H1 (cell line): Measurements from ENCODE around the gene INPP5F. TPM values are rescaled to one million over a fixed set of nuclear protein-coding genes. Genes with fewer than 3 reads are reported as not detected.

Experiments used
- CTCF ChIA-PET: fragments of 300-600 bp; sonication (Branson Sonifier 250); formaldehyde crosslinking; loops from one replicate; lab custom pipeline; 2021; ENCODE audit not compliant: partially characterized antibody; lab: Charles Lee
- POLR2A ChIA-PET: fragments of 300-600 bp; sonication (Branson Sonifier 250); formaldehyde crosslinking; loops from one replicate; lab custom pipeline; 2021; ENCODE audit warnings: inconsistent platforms; ENCODE audit not compliant: partially characterized antibody; lab: Charles Lee
- DNase-seq, 2 experiments: peaks; one replicate each; pipeline versions ENCODE4 v3.0.0 to v3.0.0-alpha.2; 2010 to 2022; ENCODE audit warnings: low spot score in 2 of 2, low read depth in 1 of 2, mixed read lengths in 1 of 2
- FAIRE-seq: peaks from 2 replicates; lab custom pipeline; 2011; peaks lifted over from hg19 to GRCh38; lab: Jason Lieb, UNC
- H2AFZ ChIP-seq: 2 replicates; pipeline ENCODE4 v1.8.1; 2012; ENCODE audit warnings: low read length, inconsistent platforms
- H2AK5ac ChIP-seq: 2 replicates; pipeline ENCODE4 v1.6.1; 2013; ENCODE audit warnings: low read depth, low read length
- H2BK120ac ChIP-seq: replicated peaks from 2 replicates; pipeline ENCODE3; 2013; ENCODE audit warnings: low read depth, low read length, inconsistent platforms
- H2BK12ac ChIP-seq: 2 replicates; pipeline ENCODE4 v1.6.1; 2013; ENCODE audit warnings: low read depth, low read length
- H2BK15ac ChIP-seq: 2 replicates; pipeline ENCODE4 v1.6.1; 2013; ENCODE audit warnings: low read length
- H2BK20ac ChIP-seq: 2 replicates; pipeline ENCODE4 v1.6.1; 2013; ENCODE audit warnings: low read length
- H2BK5ac ChIP-seq: 2 replicates; pipeline ENCODE4 v1.6.1; 2013; ENCODE audit warnings: low read depth, low read length
- H3K14ac ChIP-seq: 2 replicates; pipeline ENCODE4 v1.6.1; 2013; ENCODE audit warnings: inconsistent platforms; ENCODE audit not compliant: insufficient read length
- H3K18ac ChIP-seq: 2 replicates; pipeline ENCODE4 v1.6.1; 2013; ENCODE audit warnings: low read length; ENCODE audit errors: extremely low read depth
- H3K23ac ChIP-seq: 2 replicates; pipeline ENCODE4 v1.6.1; 2013; ENCODE audit warnings: inconsistent platforms; ENCODE audit not compliant: insufficient read length
- H3K23me2 ChIP-seq: 2 replicates; pipeline ENCODE4 v1.6.1; 2013; ENCODE audit warnings: low read depth, low read length
- H3K27ac ChIP-seq: 2 replicates; pipeline ENCODE4 v1.6.1; 2011; ENCODE audit warnings: low read depth, low read length, inconsistent platforms
- H3K27me3 ChIP-seq, 4 experiments: replicated peaks in 1 of 4; 1 replicate in 1 of 4; 2 replicates in 3 of 4; pipeline versions ENCODE4 v1.6.1 to v1.8.1; 2011 to 2013; ENCODE audit warnings: low read length in 3 of 4, mild to moderate bottlenecking in 3 of 4, inconsistent platforms in 2 of 4, mixed read lengths in 2 of 4, moderate library complexity in 1 of 4; ENCODE audit not compliant: control insufficient read depth in 3 of 4, insufficient read depth in 3 of 4; ENCODE audit errors: extremely low read depth in 1 of 4
- H3K36me3 ChIP-seq, 4 experiments: 2 replicates each; pipeline versions ENCODE4 v1.6.1 to v1.8.1; 2011 to 2013; ENCODE audit warnings: mild to moderate bottlenecking in 4 of 4, low read length in 3 of 4, moderate library complexity in 2 of 4, control low read depth in 1 of 4, inconsistent platforms in 1 of 4; ENCODE audit not compliant: insufficient read depth in 4 of 4, control insufficient read depth in 2 of 4
- H3K4ac ChIP-seq: replicated peaks from 2 replicates; pipeline ENCODE3; 2013; ENCODE audit warnings: low read length, low read depth, mixed read lengths, inconsistent platforms; ENCODE audit not compliant: insufficient read length
- H3K4me1 ChIP-seq, 4 experiments: replicated peaks in 1 of 4; 1 replicate in 1 of 4; 2 replicates in 3 of 4; pipeline versions ENCODE4 v1.6.1 to v1.8.1; 2011 to 2013; ENCODE audit warnings: low read length in 3 of 4, inconsistent platforms in 2 of 4, mixed read lengths in 1 of 4; ENCODE audit not compliant: insufficient read depth in 4 of 4, control insufficient read depth in 3 of 4
- H3K4me2 ChIP-seq, 2 experiments: 2 replicates each; pipeline versions ENCODE4 v1.6.1 to v1.8.1; 2011 to 2013; ENCODE audit warnings: low read depth in 2 of 2, low read length in 2 of 2, control low read depth in 1 of 2, inconsistent platforms in 1 of 2, mild to moderate bottlenecking in 1 of 2; ENCODE audit not compliant: insufficient read depth in 1 of 2
- H3K4me3 ChIP-seq, 4 experiments: fragments of 200-600, 300-600 bp in 1 of 4; sonication (generic), shearing (Covaris generic), sonication (Bioruptor Twin) in 1 of 4; 2 replicates each; pipeline versions ENCODE4 v1.5.1 to v1.8.1; 2011 to 2016; ENCODE audit warnings: low read length in 4 of 4, low read depth in 3 of 4, control low read depth in 2 of 4, inconsistent platforms in 2 of 4, mild to moderate bottlenecking in 2 of 4, mixed read lengths in 1 of 4, moderate library complexity in 1 of 4; ENCODE audit not compliant: insufficient read depth in 2 of 4; ENCODE audit errors: extremely low read depth in 1 of 4
- H3K56ac ChIP-seq: replicated peaks from 2 replicates; pipeline ENCODE3; 2013; ENCODE audit warnings: low read depth, mild to moderate bottlenecking, mixed read lengths, low read length, inconsistent platforms; ENCODE audit not compliant: insufficient read length
- H3K79me1 ChIP-seq: 2 replicates; pipeline ENCODE4 v1.6.1; 2013; ENCODE audit warnings: low read depth, low read length, control low read depth
- H3K79me2 ChIP-seq, 2 experiments: 2 replicates each; pipeline versions ENCODE4 v1.6.1 to v1.8.1; 2012 to 2013; ENCODE audit warnings: low read length in 2 of 2, mild to moderate bottlenecking in 2 of 2, inconsistent platforms in 1 of 2; ENCODE audit not compliant: insufficient read depth in 2 of 2, control insufficient read depth in 1 of 2
- H3K9ac ChIP-seq, 4 experiments: replicated peaks in 1 of 4; 1 replicate in 1 of 4; 2 replicates in 3 of 4; pipeline versions ENCODE4 v1.6.1 to v1.8.1; 2011 to 2013; ENCODE audit warnings: low read depth in 3 of 4, low read length in 3 of 4, control low read depth in 2 of 4, mild to moderate bottlenecking in 2 of 4, moderate library complexity in 2 of 4, inconsistent platforms in 1 of 4; ENCODE audit errors: extremely low read depth in 1 of 4
- H3K9me3 ChIP-seq, 2 experiments: 2 replicates each; pipeline versions ENCODE4 v1.6.1 to v1.8.1; 2012 to 2013; ENCODE audit warnings: mild to moderate bottlenecking in 2 of 2, moderate library complexity in 2 of 2, control low read depth in 1 of 2, inconsistent platforms in 1 of 2, low read depth in 1 of 2, low read length in 1 of 2, mixed read lengths in 1 of 2; ENCODE audit not compliant: insufficient read depth in 2 of 2
- H4K20me1 ChIP-seq, 2 experiments: replicated peaks in 1 of 2; 2 replicates each; pipeline versions ENCODE3 to v1.8.1; 2011 to 2013; ENCODE audit warnings: inconsistent platforms in 2 of 2, low read length in 2 of 2, mild to moderate bottlenecking in 1 of 2; ENCODE audit not compliant: insufficient read depth in 2 of 2, control insufficient read depth in 1 of 2
- H4K5ac ChIP-seq: 2 replicates; pipeline ENCODE4 v1.6.1; 2013; ENCODE audit warnings: low read length, low read depth, mixed read lengths, inconsistent platforms; ENCODE audit not compliant: insufficient read length
- H4K8ac ChIP-seq: 2 replicates; pipeline ENCODE4 v1.8.0; 2013; ENCODE audit warnings: mild to moderate bottlenecking, moderate library complexity, low read length, inconsistent platforms; ENCODE audit not compliant: insufficient read depth; ENCODE audit errors: extremely low read depth
- H4K91ac ChIP-seq: replicated peaks from 2 replicates; pipeline ENCODE3; 2013; ENCODE audit warnings: low read length, mixed read lengths, inconsistent platforms; ENCODE audit not compliant: insufficient read length
- CHD1 ChIP-seq: IDR thresholded peaks from 2 replicates; pipeline ENCODE4 v1.6.1; 2012; ENCODE audit warnings: low read depth, low read length, improper control_type of control experiment
- EGR1 ChIP-seq: IDR thresholded peaks from 2 replicates; pipeline ENCODE4 v1.6.1; 2011; ENCODE audit warnings: low read depth, low read length, borderline replicate concordance
- RNF2 ChIP-seq: fragments of 200-900, 300-1000 bp; sonication (generic); IDR thresholded peaks from 2 replicates; pipeline ENCODE4 v1.7.1; 2016; ENCODE audit warnings: borderline replicate concordance, low read depth, mild to moderate bottlenecking, antibody characterized with exemption, low read length; ENCODE audit not compliant: poor library complexity, severe bottlenecking; ENCODE audit errors: missing control alignments
- WGBS, 2 experiments: shearing (Covaris generic) in 1 of 2; methylation state at CpG; one replicate each; pipeline versions ENCODE4 v1.1.6 to v1.1.7; 2013 to 2015; ENCODE audit warnings: low lambda C conversion rate in 2 of 2, mixed read lengths in 2 of 2, inconsistent platforms in 1 of 2, low coverage in 1 of 2, missing lambda C conversion rate in 1 of 2; ENCODE audit not compliant: insufficient replicate concordance in 2 of 2, insufficient coverage in 1 of 2, insufficient read length in 1 of 2; ENCODE audit errors: extremely low coverage in 1 of 2, missing lambda C conversion rate in 1 of 2; 5-methylcytosine and 5-hydroxymethylcytosine counted together
- polyA plus RNA-seq, 7 experiments: library from polyadenylated mRNA; depleted of rRNA in 3 of 7; stranded (reverse) in 5 of 7; unstranded in 2 of 7; fragments of >200 nt in 5 of 7; fragments of 200-250 nt in 2 of 7; gene quantifications; 1 replicate in 5 of 7; 2 replicates in 1 of 7; 4 replicates in 1 of 7; pipeline versions ENCODE4 v1.2.1 to v1.2.3, GENCODE V29; 2011 to 2013; ENCODE audit warnings: missing spikeins in 2 of 7, mixed read lengths in 2 of 7
- total RNA-seq: library from RNA; stranded (reverse); fragmentation: NEBNext Ultra II Directional; extraction: Animal tissue kit (Norgen Biotek cat#: 25700); gene quantifications from 2 replicates; pipeline ENCODE4 v1.2.1, GENCODE V29; 2021
- TF ChIP-seq, protein P1 (sequence below): IDR thresholded peaks from 2 replicates; pipeline ENCODE4 v1.6.1; 2011; ENCODE audit warnings: low read depth, mild to moderate bottlenecking, low read length; ENCODE audit not compliant: insufficient read depth
- TF ChIP-seq, protein P2 (sequence below): IDR thresholded peaks from 2 replicates; pipeline ENCODE4 v1.6.1; 2012; ENCODE audit warnings: inconsistent platforms

The INPP5F gene
- total and polyA plus RNA-seq, 2 of the 8 experiments (the other 6 are each of a cell fraction or from before 2014, with no cell fraction given) = 50.1 to 101 TPM

DNA sequence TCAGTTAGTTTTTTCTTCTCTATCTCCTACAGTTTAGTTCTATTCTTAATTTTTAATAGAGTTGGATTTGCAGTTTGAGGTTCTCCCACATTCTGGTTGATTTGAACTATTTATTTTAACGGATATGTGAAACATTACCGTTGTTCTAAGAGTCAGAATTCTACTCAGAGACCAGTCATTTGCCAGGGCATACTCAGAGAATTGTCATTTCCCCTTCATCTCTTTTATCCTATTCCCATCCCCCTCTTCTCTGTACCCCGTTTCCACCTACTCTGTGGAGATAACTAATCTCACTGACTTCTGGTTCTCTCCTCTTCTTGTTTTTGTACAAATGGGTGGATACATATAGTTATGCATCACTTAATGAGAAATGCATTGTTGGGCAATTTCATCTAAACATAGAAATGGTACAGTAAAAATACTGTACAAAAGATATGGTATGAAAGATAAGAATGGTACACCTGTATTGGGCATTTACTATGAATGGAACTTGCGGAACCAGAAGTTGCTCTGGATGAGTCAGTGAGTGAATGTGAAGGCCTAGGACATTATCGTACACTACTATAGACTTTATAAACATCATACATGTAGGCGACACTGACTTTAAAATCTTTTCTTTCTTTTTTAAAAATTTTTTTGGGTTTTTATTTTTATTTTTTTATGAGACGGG lies 53.1 kb downstream of the INPP5F start:
- H3K4me2 ChIP-seq = no peak overlapping the region
- no peak overlapping the region for H3K23ac ChIP-seq
- no peaks in the 10 kb centered on the region; the same call in 1 of the 2 replicates for H3K79me1 ChIP-seq
- H4K91ac ChIP-seq = no peak overlapping the region
- no peaks in the 10 kb centered on the region for H3K9me3 ChIP-seq
- no peak overlapping the region for H3K4me3 ChIP-seq
- no peak for DNase-seq
- H2AFZ ChIP-seq = no peak overlapping the region
- TF ChIP-seq, protein P1, sequence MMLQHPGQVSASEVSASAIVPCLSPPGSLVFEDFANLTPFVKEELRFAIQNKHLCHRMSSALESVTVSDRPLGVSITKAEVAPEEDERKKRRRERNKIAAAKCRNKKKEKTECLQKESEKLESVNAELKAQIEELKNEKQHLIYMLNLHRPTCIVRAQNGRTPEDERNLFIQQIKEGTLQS = no peak
- no peak for TF ChIP-seq CHD1
- TF ChIP-seq EGR1 = no peak
- no peak for TF ChIP-seq RNF2
- TF ChIP-seq, protein P2, sequence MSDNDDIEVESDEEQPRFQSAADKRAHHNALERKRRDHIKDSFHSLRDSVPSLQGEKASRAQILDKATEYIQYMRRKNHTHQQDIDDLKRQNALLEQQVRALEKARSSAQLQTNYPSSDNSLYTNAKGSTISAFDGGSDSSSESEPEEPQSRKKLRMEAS = no peak
- WGBS, 2 experiments = 85% methylated on average over 7 of the region's 7 CpGs; no CpG with 5 or more reads in 1 of the 2 experiments
- no peaks in the 10 kb centered on the region for H3K23me2 ChIP-seq
- no peak overlapping the region for H2BK5ac ChIP-seq
- H3K4me1 ChIP-seq = no peaks in the 10 kb centered on the region
- no peaks in the 10 kb centered on the region for H3K79me2 ChIP-seq
- H3K27me3 ChIP-seq = no peaks in the 10 kb centered on the region
- no peak for FAIRE-seq
- H3K9ac ChIP-seq = no peak overlapping the region
- no peak overlapping the region for H3K27ac ChIP-seq
- no peak overlapping the region for H3K18ac ChIP-seq
- no peak overlapping the region for H2BK12ac ChIP-seq
- no peak overlapping the region for H2BK20ac ChIP-seq
- H3K14ac ChIP-seq = no peak overlapping the region
- no peak overlapping the region for H2AK5ac ChIP-seq
- no peak overlapping the region for H2BK120ac ChIP-seq
- H4K20me1 ChIP-seq = no peaks in the 10 kb centered on the region
- H2BK15ac ChIP-seq = no peak overlapping the region
- H4K8ac ChIP-seq = no peak overlapping the region
- no peaks in the 10 kb centered on the region for H3K36me3 ChIP-seq
- no peak overlapping the region for H3K4ac ChIP-seq
- H3K56ac ChIP-seq = no peak overlapping the region
- H4K5ac ChIP-seq = no peak overlapping the region
- ChIA-PET CTCF (interaction anchor here (1.0 to 1.4 kb wide), 4 partner anchors 9 to 135 kb away, joined by 3 to 5 read pairs (median 4); no protein-coding TSS in a partner anchor), POLR2A (no interaction called here)
